Adrenal gland (tissue), 5 donors: ENCODE results near the gene ERC1.

Source experiments
- POLR2A ChIP-seq, 2 donors: fragments of 450-650 bp; IDR thresholded peaks; one replicate each; pipeline ENCODE4 v1.6.1; 2017; ENCODE audit warnings: antibody characterized with exemption in 2 of 2, mild to moderate bottlenecking in 2 of 2, moderate library complexity in 1 of 2
- TF ChIP-seq, protein P1 (sequence below), 6 experiments: fragments of 450-650 bp in 4 of 6; fragments of 200-600 bp in 2 of 6; sonication (generic) in 1 of 6; IDR thresholded peaks; 1 replicate in 5 of 6; 2 replicates in 1 of 6; pipeline versions ENCODE4 v1.5.1 to v1.8.0; 2016 to 2021; ENCODE audit warnings: antibody characterized with exemption in 6 of 6, mild to moderate bottlenecking in 2 of 6, moderate library complexity in 1 of 6
- donor health status: DM: no; HTN: no; CAD: no.

- TF ChIP-seq, protein P1, sequence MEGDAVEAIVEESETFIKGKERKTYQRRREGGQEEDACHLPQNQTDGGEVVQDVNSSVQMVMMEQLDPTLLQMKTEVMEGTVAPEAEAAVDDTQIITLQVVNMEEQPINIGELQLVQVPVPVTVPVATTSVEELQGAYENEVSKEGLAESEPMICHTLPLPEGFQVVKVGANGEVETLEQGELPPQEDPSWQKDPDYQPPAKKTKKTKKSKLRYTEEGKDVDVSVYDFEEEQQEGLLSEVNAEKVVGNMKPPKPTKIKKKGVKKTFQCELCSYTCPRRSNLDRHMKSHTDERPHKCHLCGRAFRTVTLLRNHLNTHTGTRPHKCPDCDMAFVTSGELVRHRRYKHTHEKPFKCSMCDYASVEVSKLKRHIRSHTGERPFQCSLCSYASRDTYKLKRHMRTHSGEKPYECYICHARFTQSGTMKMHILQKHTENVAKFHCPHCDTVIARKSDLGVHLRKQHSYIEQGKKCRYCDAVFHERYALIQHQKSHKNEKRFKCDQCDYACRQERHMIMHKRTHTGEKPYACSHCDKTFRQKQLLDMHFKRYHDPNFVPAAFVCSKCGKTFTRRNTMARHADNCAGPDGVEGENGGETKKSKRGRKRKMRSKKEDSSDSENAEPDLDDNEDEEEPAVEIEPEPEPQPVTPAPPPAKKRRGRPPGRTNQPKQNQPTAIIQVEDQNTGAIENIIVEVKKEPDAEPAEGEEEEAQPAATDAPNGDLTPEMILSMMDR (IDR thresholded peaks at IDR 0.05) = no peak
- TF ChIP-seq POLR2A (IDR thresholded peaks at IDR 0.05) = no peak
Observed at GRCh38 chr12:944211-944610, 46.8 kb upstream of the ERC1 start.
